Measurements from ENCODE around the gene MORN5.

Gene MORN5

GRCh38 chr9:122144836-122145591 lies 14.7 kb upstream of the MORN5 start:
- DNase-seq, result no peak

DNA sequence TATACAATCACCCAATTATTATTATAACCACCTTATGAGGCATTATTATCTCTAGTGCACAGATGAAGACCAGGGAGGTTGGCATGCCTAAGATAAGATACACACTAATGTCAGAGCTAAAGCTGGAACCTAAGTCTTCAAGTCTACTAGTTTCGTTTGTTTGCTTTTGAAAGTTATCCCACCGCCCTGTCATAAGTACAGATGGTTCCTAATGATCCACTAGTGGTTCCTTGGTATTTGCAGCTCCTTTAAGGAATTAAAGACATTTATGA lies 14.2 kb upstream of the MORN5 start:
- no peak for DNase-seq

- no peak for DNase-seq
Measured at GRCh38 chr9:122151267-122151828, 8.4 kb upstream of the MORN5 start.

DNA sequence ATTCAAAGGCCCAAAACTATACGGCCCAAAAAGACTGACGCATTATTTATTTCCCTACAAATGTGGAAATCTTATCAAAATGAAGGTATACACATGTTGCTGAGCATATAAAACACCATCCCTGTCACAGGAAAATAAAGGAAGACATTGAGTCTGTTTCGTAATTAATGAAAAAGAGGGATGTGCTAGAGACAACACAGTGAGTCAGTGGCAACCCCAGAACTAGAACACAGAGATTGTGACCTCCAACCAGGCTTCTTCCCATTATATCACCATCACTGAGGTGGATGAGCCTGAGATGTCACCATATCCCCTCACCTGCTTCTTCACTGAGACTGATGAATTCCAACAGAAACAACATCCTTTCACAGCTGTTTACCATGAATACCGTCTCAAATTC lies 3.9 kb upstream of the MORN5 start:
- DNase-seq, result no peak

- DNase-seq, result peak; percentile 15
Measured at GRCh38 chr9:122158202-122158601, 1.5 kb upstream of the MORN5 start.

- no peak for DNase-seq
Measured at GRCh38 chr9:122159925-122160246, 178 bp downstream of the MORN5 start.

DNA sequence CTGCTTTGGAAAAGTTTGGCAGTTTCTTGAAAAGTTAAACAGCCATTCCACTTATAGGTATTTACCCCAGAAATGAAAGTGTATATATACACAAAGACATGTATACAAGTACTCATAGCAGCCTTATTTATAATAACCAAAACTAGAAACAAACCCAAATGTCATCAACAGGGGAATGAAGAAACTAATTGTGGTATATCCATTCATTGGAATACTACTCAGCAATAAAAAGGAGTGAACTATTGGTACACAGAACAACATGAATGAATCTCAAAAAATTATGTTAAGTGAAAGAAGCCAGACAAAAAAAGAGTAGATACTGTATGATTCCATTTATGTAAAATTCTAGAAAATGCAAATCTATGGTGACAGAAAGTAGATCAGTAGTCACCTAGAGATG lies 2.7 kb downstream of the MORN5 start:
- DNase-seq, result no peak

GRCh38 chr9:122164286-122164685 lies 4.6 kb downstream of the MORN5 start:
- no peak for DNase-seq

GRCh38 chr9:122168356-122168755 lies 8.6 kb downstream of the MORN5 start:
- DNase-seq, result no peak

- no peak for DNase-seq
Measured at GRCh38 chr9:122172131-122172530, 12.4 kb downstream of the MORN5 start.

- DNase-seq, result no peak
Measured at GRCh38 chr9:122173670-122174069, 14.0 kb downstream of the MORN5 start.

- no peak for DNase-seq
Measured at GRCh38 chr9:122176916-122177315, 17.2 kb downstream of the MORN5 start.

GRCh38 chr9:122179054-122179689 lies 19.5 kb downstream of the MORN5 start:
- DNase-seq, result no peak

DNA sequence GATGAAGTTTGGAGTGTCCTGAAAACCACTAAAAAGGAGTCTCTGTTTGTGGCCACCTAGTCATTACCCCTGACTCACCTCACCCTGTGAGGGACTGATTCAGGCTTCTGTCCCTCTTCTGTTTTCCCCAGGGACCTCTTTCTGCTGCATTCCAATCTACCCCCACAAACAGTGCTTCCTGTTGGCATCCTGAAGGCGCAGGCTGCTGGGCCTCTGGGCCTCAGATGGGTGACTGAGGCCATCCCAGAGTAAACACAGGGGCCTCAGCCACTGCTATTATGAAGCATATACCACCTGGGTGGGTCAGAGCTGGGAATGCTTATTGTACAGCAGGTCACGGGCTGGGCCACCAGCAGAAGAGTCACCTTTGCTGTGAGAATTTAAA lies 20.0 kb downstream of the MORN5 start:
- DNase-seq, result no peak

DNA sequence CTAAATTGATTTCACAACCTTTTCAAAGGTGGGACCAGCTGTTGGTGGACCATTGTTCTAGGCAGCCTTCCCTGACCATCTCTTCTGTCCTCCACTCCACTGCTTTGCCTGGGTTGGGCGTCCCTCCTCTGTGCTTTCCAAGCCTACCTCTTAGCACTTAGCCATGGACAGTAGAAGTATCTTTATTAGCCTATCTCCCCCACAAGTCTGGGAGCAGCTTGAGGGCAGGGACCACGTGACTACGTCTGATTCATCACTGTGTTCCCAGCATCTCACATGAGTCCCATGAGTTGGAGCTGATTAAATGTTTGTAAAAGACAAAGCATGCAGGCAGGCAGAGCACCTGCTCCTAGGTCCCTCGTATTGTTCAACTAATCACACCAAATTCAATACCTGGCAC lies 20.9 kb downstream of the MORN5 start:
- DNase-seq, result peak; percentile 27

DNA sequence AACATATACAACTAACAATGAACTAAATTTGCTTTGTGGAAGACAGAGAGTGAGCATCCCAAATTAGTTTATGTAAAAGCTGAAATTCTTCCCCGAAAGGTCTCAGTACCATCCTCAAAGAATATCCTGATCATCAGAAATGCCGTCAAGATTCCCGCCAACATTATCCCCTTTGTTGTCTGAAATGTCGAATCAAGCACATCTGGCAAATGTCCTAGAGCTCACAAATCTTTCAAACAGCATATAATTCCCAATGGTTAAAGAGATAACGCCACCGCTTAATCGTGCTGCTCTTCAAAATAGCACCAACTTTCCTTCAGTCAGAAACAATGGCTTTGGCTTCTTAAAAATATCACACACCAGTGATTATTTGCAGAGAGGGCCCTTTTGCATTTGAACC lies 23.8 kb downstream of the MORN5 start:
- DNase-seq, result no peak

- no peak for DNase-seq
Measured at GRCh38 chr9:122184551-122184950, 24.8 kb downstream of the MORN5 start.

GRCh38 chr9:122186301-122186700 lies 26.6 kb downstream of the MORN5 start:
- DNase-seq, result no peak

GRCh38 chr9:122186777-122187470 lies 27.2 kb downstream of the MORN5 start:
- no peak for DNase-seq

DNA sequence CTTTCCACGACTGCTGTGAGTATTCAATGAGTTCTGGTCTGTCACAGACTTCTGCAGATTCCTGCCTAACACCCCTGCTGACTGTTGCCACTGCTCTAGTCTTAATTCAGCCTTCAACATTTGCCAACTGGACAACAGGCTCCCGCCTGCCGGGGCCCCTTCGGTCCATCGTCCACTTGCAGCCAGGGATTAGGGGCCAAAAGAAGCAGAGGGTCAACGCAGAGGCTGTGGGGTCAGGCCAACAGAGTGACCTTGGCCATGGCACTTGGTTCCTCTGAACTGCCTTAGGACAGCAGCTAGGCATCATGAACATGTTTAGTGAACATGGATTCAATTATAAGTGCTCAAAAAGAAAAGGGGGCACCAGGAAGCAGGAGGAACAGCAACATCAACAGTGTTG lies 28.7 kb downstream of the MORN5 start:
- no peak for DNase-seq

DNA sequence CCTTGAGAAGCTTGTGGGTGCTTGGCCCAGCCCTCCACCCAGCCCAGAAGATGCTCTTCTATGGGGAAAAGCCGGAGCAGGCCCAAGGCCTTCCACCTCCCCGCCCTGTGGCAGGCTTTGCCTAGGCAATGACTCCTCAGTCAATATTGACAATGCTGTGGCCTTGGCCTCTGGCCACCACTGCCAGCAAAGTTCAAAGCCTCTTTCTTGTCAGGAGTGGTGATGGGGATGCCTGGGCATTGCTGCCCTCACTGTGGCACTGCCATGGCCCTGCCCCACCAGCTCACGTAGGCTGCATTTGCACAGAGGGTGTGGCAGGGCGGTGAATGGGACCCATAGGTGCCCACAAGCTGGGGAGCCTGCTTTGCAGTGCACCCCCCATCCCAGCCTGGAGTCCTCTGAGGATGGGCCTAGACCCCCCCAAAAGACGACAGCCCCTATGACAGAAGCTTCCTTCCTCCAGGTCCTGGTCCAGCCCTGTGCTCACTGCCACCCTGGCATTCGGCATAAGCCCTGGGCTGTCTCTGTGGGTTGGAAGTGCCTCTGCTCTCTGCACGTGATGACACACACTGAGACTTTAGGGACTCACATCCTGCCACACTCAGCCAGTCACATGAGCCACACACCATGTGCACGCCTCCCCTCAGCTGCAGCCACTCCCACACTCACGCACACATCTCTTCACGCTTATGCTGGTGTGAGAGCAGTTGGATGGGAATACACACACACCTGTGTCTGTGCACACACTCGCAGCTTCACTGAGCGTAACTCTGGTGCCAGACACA lies 31.1 kb downstream of the MORN5 start:
- peak; percentile 24 for DNase-seq

DNA sequence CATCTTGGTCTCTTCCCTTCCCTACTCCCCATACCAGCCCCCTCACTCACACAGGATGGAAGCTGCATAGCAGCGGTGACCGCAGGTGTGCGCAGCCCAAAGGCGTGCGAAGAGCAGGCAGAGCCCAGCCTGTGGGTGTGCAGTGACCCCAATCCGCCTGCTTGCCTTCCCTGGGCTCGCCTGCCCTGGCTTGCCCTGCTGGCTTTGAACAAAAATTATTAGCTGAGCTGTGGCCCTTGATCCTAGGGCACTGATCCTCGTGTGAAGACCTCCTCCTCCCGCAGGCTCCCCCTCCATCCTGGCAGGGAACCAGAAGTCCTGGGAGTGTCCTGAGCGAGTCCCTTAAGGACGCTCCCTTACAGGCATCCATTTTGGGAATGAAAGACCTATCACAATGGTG lies 31.9 kb downstream of the MORN5 start:
- DNase-seq, result no peak

- no peak for DNase-seq
Measured at GRCh38 chr9:122192261-122192875, 32.7 kb downstream of the MORN5 start.
